GM10248 (cell line): ENCODE measurements around the gene TMEM11.

Source experiments
- CTCF ChIA-PET: fragments of 300-600 bp; sonication (Branson Sonifier 250); formaldehyde crosslinking; extraction: SDS; loops from one replicate; lab custom pipeline; 2021; ENCODE audit warnings: antibody characterized with exemption; lab: Yijun Ruan, JAX
- POLR2A ChIA-PET: fragments of 350-650 bp; sonication (Branson Sonifier 250); formaldehyde crosslinking; extraction: SDS; loops from one replicate; lab custom pipeline; 2020; ENCODE audit warnings: antibody characterized with exemption; lab: Yijun Ruan, JAX
- DNase-seq: peaks from one replicate; pipeline ENCODE4 v3.0.0; 2012; ENCODE audit errors: extremely low spot score
- TF ChIP-seq, protein P1 (sequence below): IDR thresholded peaks from 2 replicates; pipeline ENCODE4 v1.5.1; 2012; ENCODE audit warnings: mild to moderate bottlenecking, low read depth; ENCODE audit errors: extremely low read depth, missing control alignments, control extremely low read depth

The TMEM11 gene

DNA sequence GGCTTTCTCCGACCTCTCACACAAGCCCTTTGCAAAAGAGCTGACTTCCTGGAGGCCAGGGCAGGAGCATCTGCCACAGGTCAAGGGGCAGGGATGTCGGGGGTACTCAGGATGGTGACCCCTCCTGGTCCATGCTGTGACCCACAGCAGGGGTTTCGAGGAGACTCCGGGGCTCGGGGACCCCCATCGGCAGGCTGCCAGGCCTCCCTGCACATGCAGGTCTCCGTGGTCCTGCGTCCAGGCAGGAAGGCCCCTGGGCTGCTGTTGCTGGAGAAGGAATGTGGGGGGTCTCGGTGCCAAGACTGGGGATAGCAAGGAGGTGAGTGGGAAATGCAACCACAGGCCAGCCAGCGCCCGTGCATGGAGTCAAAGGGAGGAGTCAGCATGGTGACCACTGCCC, 27.6 kb upstream of the TMEM11 start:
- CTCF ChIA-PET = no interaction called here
- POLR2A ChIA-PET = no interaction called here
- DNase-seq = no peak
- TF ChIP-seq, protein P1, sequence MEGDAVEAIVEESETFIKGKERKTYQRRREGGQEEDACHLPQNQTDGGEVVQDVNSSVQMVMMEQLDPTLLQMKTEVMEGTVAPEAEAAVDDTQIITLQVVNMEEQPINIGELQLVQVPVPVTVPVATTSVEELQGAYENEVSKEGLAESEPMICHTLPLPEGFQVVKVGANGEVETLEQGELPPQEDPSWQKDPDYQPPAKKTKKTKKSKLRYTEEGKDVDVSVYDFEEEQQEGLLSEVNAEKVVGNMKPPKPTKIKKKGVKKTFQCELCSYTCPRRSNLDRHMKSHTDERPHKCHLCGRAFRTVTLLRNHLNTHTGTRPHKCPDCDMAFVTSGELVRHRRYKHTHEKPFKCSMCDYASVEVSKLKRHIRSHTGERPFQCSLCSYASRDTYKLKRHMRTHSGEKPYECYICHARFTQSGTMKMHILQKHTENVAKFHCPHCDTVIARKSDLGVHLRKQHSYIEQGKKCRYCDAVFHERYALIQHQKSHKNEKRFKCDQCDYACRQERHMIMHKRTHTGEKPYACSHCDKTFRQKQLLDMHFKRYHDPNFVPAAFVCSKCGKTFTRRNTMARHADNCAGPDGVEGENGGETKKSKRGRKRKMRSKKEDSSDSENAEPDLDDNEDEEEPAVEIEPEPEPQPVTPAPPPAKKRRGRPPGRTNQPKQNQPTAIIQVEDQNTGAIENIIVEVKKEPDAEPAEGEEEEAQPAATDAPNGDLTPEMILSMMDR = no peak

DNA sequence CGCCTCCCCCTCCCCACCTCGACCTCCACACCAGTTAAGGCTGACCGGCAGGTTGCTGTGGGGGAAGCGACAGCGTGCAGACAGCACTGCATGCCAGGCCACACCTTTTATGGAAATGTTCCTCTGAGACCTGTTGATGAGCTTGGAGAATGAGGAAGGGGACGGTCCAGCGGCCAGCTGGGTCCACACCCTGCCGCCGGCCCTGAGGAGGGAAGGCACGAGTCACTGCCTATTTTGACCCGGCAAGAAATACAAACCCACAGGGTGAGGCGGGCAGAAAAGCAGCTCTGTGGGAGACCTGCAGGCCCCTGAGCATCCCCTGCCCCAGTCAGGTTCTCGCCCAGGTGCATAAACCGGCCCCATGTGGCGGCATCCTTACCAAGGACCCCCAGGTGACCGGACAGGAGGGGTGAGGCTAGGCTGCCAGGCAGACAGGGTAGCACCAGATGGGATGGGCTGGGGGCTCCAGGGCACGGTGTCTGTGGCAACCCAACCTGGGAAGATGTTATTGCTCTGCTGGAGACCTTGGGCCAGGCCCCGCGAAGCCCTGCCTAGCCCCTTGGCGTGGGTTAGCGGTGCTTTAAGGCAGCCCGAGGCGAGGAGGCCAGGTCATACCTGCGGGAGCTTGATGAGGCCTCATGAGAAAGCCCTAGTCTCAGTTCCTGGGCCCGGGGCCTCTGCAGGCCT, 26.6 kb upstream of the TMEM11 start:
- no peak for DNase-seq
- POLR2A ChIA-PET = no interaction called here

DNA sequence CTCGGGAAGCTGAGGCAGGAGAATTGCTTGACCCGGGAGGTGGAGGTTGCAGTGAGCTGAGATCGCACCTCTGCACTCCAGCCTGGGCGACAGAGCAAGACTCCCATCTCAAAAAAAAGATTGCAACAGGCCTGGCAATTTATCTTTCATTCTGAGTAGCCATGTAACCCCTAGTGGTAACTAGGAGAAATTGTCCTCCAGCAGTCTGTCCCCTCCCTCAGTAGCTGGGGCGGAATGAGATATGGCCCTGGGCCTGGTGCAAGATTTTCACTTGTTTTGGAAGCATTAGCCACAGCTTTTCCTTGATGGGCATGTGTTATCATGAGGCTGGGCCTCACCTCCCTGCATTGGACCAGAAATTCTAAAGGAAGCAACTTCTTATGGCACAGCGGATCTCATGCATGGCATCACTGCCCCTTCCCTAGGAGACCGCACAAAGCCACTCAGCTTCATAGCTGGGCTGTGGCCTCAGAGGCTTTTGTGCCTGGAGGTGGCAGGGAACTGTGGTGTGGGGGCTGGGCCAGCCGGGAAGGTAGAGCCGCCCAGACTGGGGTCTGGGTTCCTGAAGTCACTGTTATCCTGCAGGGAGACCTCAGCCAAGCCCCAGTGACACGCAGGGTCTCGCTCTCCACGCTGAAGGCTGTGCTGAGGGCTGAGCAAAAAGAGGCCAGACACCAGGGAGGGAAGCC, 25.9 kb upstream of the TMEM11 start:
- ChIA-PET POLR2A (no interaction called here), CTCF (interaction anchor here (0.7 to 1.3 kb wide), 4 partner anchors 12 to 45 kb away, joined by 3 to 5 read pairs (median 4); no protein-coding TSS in a partner anchor)

More for the DNA sequence above, 26.6 kb upstream of the TMEM11 start:
- TF ChIP-seq, protein P1 = no peak
- CTCF ChIA-PET = interaction anchor here (1.2 to 1.3 kb wide), 3 partner anchors 11 to 46 kb away, joined by 3 to 5 read pairs (median 4); no protein-coding TSS in a partner anchor

DNA sequence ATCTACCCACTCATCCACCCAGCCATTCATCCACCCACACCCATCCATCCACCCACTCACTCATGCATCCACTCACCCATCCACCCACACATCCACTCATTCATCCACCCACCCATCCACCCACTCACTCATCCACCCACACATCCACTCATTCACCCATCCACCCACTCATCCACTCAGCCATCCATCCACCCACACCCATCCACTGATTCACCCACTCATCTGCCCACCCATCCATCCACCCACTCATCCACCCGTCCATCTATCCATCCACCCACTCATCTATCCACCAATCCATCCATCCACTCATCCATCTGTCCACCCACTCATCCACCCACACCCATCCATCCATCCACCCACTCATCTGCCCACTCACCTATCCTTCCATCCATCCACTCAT, 22.0 kb upstream of the TMEM11 start:
- POLR2A ChIA-PET = no interaction called here
- no peak for DNase-seq
- TF ChIP-seq, protein P1 = no peak
- CTCF ChIA-PET = no interaction called here

More for the DNA sequence above, 25.9 kb upstream of the TMEM11 start:
- TF ChIP-seq, protein P1 = peak; percentile 31
- DNase-seq = peak; percentile 54

DNA sequence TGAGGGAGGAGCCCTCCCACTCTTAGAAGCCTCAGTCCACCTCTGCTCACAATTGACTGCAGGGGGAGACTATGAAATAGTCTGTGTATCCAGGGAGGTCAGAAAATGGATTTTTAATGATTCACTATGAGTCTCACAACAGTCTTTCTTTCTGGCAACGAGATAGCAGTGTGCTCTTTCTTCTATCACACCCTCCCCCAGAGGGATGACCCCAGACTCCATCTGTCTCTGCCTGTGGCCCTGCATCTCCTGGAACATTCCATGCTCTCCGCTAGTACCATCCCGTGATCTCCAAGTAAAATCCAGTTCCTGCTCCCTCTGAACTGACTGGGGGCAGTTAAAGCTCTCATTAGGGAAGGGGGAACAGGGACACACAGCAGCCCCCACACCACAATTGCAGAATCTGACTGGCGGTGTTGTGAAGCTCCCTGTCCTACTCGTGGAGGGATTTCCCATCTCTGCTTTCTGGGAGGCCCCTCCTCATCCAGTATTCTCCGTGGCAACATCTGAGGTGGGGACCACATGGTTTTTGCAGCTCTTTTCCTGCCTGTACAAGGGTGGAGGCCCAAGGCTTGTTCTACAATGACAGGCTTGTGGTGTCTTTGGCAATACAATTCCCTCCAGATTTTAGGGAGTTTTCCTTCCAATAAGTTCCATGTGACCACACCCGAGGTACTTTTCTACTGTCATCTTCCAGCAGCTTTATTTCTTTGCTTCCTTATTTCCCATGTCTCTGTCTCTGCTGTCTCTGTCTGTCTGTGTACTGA, 19.8 kb upstream of the TMEM11 start:
- ChIA-PET CTCF (interaction anchor here (1.1 kb wide), 1 partner anchor 14 kb away, joined by 3 read pairs; no protein-coding TSS in a partner anchor), POLR2A (no interaction called here)
- TF ChIP-seq, protein P1 = no peak
- DNase-seq = no peak

DNA sequence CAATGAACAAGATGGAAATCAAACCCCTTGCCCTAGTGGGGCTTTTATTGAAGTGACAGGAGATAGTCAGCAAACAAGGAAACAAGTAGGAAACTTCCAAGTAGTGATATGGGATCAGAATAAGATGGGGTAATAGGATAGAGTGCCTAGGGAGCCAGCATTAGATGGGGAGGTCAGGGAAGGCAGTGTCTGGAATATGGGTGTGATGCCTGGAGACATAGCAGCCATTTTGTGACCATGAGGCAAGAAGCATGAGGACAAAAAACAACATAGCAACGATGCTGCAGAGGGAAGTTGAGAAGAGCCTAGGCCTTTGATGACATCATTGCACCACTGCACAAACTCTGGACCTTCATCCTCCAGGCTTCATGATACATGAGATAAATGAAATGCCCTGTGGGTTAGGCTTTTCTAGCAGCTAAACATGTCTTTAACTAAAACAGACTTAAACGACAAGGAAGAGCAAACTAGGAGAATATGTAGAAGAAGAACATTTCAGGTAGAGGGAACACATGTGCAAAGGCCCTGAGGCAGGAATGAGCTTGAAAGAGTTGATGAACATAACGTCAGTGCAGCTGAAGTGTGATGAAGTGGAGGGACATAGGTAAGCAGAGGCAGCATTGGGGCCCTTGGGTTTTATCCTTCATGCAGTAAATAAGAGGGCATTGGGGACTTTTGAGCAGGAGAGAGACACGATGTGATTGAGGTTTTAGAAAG, 18.2 kb upstream of the TMEM11 start:
- ChIA-PET CTCF (no interaction called here), POLR2A (no interaction called here)
- TF ChIP-seq, protein P1 = no peak
- no peak for DNase-seq
